SU-DHL-6 (cell line): ENCODE data around the gene PRXL2C.

Source experiments
- CTCF ChIP-seq: fragments of 200-600 bp; sonication (generic); IDR thresholded peaks from one replicate; pipeline ENCODE4 v1.5.1; 2017; ENCODE audit warnings: antibody characterized with exemption, mild to moderate bottlenecking, low read length, moderate library complexity; ENCODE audit not compliant: insufficient read depth, poor library complexity, severe bottlenecking
- EZH2phosphoT487 ChIP-seq: fragments of 200-600 bp; sonication (generic), shearing (Covaris generic); conservative IDR thresholded peaks from 2 replicates; pipeline ENCODE4 v1.6.1; 2018; ENCODE audit warnings: mild to moderate bottlenecking, antibody characterized with exemption, low read length, moderate library complexity, mixed read lengths

DNA sequence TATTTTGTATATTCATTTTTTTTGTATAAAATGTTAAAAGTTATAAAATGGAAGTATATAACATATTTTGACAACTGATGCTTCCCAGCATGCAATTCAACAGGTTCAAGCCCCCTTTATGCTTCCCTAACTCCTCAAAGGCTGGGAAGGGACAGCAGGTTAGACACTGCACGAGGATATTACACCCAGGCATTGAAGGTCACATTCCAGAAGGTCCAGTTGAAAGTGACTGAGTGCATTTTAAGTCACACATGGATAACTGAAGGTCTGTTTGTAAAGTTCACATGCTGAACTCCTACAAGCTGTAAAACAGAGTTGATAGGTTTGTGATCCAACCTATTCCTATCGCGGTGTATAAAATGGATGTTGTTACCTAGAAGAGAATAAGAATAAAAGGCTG, 13.6 kb downstream of the PRXL2C start:
- TF ChIP-seq CTCF (no peak), EZH2phosphoT487 (no peak)
